ENCODE results near the gene C16orf95.
A peak's percentile ranks its signal among the peaks of the same experiment; 100 is the strongest.
"Not testable (repeated sequence)": the region's sequence is repeated elsewhere in the genome, so short reads cannot be mapped to it uniquely, and the experiment has no call there.

C16orf95 gene

DNA sequence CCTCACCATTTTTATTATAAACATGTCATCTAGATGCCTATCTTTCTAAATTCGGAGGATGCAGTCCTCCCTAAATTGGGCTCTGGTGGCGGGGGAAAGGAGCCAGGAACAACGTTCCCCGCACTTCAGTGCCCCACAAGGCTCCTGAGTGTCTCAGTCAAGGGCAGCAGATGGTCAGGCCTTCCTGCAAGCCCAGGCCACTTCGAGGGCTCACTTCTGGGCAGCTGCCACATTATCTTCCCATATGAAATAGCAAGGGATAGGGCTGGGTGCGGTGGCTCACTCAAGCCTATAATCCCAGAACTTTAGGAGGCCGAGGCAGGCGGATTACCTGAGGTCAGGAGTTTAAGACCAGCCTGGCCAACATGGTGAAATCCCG is 34.1 kb upstream of the C16orf95 start:
- DNase-seq: no peak
- Mint-ChIP-seq H3K9me3 (no peaks in the 10 kb centered on the region), H3K4me3 (no peak overlapping the region), H3K27me3 (no peaks in the 10 kb centered on the region), H3K4me1 (peaks cover 8% of the 10 kb centered on the region), H3K27ac (peak overlapping the region in 1 of 2 donors; percentile 44)
- no peak for ATAC-seq

DNA sequence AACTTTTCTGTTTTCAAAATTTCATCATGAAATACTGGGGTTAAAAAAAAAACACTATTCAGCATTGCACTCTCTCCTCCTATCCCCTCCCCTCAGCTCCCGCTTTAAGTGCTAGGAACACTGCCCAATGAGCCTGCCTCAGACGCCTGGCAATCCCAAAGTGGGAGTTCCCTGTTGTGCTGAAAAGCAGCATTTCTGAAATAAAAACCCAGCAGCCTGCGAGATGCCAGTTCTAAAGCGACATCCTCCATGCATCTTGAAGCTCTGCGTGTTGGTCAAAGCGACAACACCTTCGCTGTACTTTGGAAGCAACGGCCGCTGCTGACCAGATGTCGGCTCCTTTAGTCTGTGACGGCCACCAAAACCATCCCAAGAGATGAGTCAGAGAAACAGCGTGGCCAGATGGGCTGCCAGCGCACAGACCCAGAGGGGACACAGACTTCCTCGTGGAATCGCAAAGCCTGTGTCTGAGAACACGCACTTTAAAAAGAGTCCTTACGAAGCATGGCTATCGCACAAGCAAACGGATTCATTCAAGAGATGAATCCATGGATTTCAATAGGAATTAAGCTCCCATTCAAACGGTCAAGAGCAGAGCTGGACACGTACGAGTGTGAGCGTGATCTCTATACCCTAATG is 33.6 kb upstream of the C16orf95 start:
- Mint-ChIP-seq H3K27me3 (no peaks in the 10 kb centered on the region), H3K9me3 (no peaks in the 10 kb centered on the region), H3K4me3 (no peak overlapping the region), H3K4me1 (peaks cover 12% of the 10 kb centered on the region), H3K27ac (no peak overlapping the region)
- no peak for ATAC-seq
- no peak for DNase-seq

DNA sequence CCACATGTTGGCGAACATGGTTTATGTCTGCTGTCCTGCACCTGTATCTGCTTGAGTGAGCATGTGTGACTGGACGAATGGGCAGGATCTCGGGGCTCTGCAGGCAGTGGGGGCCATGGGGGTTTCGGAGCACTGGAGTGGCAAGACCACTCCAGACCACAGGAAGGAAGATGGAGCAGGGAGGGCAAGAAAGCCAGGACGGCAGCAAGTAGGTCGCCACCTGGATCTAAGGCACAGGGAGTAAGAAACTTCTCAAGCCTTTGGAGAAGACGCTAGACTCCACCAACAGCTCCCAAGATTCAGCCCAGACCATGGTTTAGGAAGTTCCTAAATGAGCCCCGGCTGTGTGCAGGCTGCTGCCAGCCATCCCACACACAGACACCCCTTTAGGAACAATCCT is 32.8 kb upstream of the C16orf95 start:
- ATAC-seq (no peak), DNase-seq (no peak)
- Mint-ChIP-seq H3K9me3 (no peaks in the 10 kb centered on the region), H3K4me1 (peaks cover 20% of the 10 kb centered on the region), H3K4me3 (no peak overlapping the region), H3K27me3 (no peaks in the 10 kb centered on the region), H3K27ac (peak overlapping the region in 1 of 2 donors; percentile 1)

DNA sequence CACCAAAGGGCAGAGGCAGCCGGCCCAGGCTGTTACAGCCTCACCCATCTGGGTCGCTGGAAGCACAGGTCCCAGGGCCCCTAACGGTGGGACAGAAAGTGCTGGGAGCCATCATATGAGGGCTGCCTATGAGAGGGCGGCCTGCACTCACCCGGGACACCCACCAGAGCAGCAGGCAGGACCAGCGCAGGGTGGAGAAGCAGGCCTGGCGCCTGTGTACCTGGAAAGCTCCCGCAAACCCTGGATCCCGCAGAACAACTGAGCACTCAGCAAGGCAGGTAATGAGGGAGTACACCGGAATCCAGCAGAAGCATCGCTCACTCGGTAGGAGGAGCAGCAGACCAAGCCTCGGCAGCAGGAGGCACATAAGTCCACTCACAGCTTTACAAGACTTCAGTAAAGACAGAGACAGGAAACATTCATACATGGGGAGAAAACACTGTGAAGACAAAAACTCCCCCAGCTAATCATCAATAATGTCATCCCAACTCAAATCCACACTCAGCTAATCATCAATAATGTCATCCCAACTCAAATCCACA is 31.5 kb upstream of the C16orf95 start:
- H3K27me3 Mint-ChIP-seq: no peaks in the 10 kb centered on the region

DNA sequence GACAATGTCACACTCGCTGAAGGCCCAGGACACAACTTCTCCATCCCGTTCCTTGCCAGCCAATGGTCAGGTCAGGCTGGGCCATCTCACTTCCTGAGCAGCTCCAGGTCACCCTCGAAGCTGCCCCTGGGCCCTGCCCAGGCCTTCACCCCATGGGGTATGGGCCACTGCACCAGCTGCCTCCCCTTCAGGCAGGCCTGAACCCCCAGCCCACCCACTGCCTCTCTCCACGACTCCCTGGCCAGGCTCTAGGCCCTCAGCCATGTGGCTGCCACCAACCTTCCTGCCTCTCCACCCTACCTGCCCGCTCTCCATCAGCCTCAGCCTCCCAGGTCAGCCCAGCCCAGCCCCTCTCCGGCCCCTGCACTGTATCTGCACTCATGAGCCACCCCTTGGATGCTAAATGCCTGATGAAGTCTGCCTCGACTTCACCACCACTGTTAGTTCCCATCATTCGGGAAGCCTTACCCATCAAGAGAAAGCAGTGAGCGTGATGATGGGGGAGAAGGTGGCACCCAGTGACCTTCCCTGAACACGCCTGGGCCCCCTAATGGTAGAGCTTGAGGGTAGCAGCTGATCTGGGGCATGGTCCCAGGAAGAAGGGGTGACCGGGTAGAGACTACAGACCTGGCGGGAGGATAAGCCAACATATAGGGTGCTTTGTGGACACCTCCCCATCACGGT is 30.9 kb upstream of the C16orf95 start:
- peak overlapping the region; percentile 58 to 67 for H3K27ac Mint-ChIP-seq
- DNase-seq (no peak), ATAC-seq (no peak)
- no peaks in the 10 kb centered on the region for H3K9me3 Mint-ChIP-seq
- H3K27me3 Mint-ChIP-seq: no peaks in the 10 kb centered on the region
- peaks cover 40% of the 10 kb centered on the region for H3K4me1 Mint-ChIP-seq
- H3K4me3 Mint-ChIP-seq: no peak overlapping the region

More for the DNA sequence above, 31.5 kb upstream of the C16orf95 start:
- H3K4me3 Mint-ChIP-seq: no peak overlapping the region
- H3K9me3 Mint-ChIP-seq: no peaks in the 10 kb centered on the region
- DNase-seq (no peak), ATAC-seq (no peak)
- H3K27ac Mint-ChIP-seq: peak overlapping the region in 1 of 2 donors; percentile 67
- H3K4me1 Mint-ChIP-seq: peaks cover 34% of the 10 kb centered on the region

DNA sequence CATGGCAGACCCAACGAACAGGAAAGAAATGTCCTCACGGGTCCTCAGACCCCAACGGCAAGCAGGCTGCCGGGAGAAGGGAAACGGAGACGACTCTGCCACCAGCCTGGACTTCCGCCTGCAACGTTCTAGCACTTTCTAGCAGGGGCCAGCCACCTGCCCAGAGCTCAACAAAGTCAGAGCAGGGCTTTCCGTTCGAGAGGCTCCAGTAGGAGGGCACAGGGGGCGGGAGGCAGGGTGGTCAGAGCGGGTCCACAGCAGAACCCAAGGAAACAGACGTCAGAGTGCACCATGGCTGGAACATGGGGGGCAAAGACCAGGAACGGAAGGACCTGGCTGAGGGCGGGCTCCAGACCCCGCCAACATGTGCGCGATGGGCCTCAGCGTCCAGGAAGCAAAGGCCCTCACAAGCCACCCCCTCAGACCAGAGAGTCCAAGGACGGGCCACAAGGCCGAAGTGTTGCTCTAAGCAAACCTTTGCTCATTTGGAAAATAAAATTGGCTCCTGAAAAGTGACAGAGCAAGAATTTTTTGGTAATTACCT is 29.4 kb upstream of the C16orf95 start:
- ATAC-seq: no peak
- peaks cover 43% of the 10 kb centered on the region for H3K4me1 Mint-ChIP-seq
- H3K4me3 Mint-ChIP-seq: no peak overlapping the region
- no peaks in the 10 kb centered on the region for H3K9me3 Mint-ChIP-seq
- no peak for DNase-seq
- no peaks in the 10 kb centered on the region for H3K27me3 Mint-ChIP-seq
- no peak overlapping the region for H3K27ac Mint-ChIP-seq

DNA sequence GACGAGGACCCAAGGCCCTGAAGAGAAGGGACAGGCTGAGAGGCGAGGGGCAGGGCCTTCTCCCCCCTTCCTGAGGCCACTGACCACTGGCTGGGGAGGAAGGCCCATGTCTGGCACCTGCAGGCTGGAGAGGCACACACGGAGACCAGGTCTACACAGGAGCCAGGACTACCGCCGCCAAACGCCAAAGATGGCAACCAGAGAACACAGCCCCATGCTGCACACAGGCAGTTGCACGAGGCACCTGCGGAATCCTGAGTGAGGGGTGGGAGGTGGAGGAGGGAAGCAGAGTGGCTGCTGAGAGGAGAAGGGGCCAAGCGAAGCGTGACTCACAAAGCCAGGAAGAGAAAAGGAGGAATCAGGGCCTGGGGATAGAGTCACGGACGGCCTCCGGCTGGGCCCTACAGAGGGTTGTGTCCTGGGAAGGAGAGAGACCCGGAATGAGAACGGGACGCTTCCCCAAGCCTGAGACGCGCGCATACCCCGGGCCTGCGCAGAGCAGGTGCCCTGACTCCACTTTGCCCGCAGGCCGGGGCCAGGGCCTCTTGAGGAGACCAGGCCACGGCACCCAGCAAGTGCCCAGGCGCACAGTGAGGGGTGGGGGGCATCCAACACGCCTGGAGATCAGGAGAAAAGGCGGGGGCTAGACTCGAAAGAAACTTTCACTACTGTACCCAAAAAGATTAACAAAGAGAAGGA is 28.7 kb upstream of the C16orf95 start:
- Mint-ChIP-seq H3K4me1 (peaks cover 43% of the 10 kb centered on the region), H3K27ac (peak overlapping the region; percentile 25 to 89), H3K27me3 (no peaks in the 10 kb centered on the region), H3K4me3 (peak overlapping the region; percentile 62 to 74), H3K9me3 (no peaks in the 10 kb centered on the region)
- ATAC-seq: peak; percentile 7
- DNase-seq: no peak

DNA sequence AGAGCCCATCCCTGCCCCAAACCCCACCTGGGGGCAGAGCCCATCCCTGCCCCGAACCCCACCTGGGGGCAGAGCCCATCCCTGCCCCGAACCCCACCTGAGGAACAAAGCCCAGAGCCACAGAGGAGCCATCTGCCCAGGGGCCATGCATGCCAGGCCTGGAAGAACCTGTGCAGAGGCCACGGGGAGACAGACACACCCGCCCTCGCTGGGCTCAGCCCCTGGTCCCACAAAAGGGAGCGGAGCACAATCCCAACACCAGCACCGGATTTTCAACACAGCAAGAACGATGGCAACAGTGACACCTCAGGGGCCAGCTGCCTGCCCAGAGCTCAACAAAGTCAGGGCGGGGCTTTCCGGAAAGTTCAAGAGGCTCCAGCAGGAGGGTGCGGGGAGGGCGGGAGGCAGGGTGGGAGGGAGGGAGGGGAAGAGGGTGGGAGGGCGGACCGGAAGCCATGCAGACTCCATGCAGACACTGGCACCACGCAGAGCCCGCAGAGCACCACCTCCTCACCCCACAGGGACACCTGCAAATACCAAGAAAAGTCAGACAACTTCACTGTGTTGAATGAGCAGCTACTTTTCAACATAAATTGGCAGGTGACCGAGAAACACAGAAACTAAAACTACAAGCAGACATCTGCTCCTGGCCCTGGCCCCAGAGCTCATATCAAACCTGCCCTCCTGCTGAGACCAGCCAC is 27.9 kb upstream of the C16orf95 start:
- ATAC-seq: peak; percentile 84
- no peaks in the 10 kb centered on the region for H3K27me3 Mint-ChIP-seq
- peak overlapping the region; percentile 63 to 74 for H3K4me3 Mint-ChIP-seq
- H3K27ac Mint-ChIP-seq: peak overlapping the region; percentile 86 to 89
- peak; percentile 5 to 48 for DNase-seq
- H3K4me1 Mint-ChIP-seq: peaks cover 43% of the 10 kb centered on the region
- H3K9me3 Mint-ChIP-seq: no peaks in the 10 kb centered on the region

DNA sequence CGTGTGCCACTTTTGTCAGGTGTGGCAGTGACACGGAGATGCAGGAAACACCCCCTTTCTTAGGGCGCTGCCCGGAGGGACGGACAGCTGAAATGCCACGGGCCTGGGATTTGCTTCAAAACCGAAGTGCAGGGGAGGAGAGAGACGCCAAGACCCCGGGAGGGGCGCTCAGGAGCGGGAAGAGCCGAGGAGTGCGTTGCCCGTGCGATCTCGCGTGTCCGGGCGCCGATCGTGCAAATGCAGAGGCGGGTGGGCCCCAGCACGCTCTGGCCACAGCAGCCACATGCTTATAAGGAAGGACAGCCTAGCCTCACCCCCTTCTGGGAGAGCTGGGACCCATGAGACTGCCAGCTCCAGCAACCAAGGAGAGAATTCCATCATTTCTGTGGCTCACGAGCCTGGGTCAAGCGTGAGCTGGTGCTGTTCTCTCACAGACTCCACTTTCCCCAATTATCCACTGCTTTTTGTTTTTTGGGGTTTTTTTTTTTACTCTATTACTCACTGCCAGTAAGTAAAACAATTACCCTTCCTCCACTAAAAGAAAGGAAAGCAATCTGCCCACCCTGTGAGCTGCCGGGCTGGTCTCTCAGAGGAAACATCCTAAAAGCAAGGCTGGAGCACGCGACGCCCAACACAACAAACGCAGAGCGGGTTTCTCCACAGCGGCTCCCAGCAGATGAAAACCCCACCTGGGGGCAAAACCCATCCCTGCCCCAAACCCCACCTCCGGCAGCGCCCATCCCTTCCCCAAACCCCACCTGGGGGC is 27.2 kb upstream of the C16orf95 start:
- H3K9me3 Mint-ChIP-seq: no peaks in the 10 kb centered on the region
- peaks cover 46% of the 10 kb centered on the region for H3K4me1 Mint-ChIP-seq
- H3K4me3 Mint-ChIP-seq: peak overlapping the region; percentile 63 to 74
- ATAC-seq: no peak
- H3K27ac Mint-ChIP-seq: peak overlapping the region; percentile 42 to 67
- DNase-seq: no peak
- H3K27me3 Mint-ChIP-seq: no peaks in the 10 kb centered on the region

DNA sequence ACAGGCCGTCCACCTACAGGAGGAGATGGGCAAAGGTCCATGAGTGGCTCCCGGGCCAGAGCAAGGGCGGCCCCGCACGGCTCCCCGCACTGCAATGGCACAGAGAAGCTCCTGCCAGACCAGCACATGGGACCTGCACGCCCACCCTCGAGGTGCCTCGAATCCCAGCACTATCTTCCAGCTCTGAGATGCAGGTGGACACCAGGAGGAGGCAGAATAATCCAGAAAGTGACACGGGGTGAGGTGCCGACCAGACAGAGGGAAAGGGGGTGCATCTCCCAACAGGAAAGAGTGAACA is 26.5 kb upstream of the C16orf95 start:
- Mint-ChIP-seq H3K27me3 (no peaks in the 10 kb centered on the region), H3K27ac (peak overlapping the region in 1 of 2 donors; percentile 42), H3K4me1 (peaks cover 53% of the 10 kb centered on the region), H3K9me3 (no peaks in the 10 kb centered on the region), H3K4me3 (peak overlapping the region in 1 of 2 donors; percentile 56)
- no peak for DNase-seq
- no peak for ATAC-seq

DNA sequence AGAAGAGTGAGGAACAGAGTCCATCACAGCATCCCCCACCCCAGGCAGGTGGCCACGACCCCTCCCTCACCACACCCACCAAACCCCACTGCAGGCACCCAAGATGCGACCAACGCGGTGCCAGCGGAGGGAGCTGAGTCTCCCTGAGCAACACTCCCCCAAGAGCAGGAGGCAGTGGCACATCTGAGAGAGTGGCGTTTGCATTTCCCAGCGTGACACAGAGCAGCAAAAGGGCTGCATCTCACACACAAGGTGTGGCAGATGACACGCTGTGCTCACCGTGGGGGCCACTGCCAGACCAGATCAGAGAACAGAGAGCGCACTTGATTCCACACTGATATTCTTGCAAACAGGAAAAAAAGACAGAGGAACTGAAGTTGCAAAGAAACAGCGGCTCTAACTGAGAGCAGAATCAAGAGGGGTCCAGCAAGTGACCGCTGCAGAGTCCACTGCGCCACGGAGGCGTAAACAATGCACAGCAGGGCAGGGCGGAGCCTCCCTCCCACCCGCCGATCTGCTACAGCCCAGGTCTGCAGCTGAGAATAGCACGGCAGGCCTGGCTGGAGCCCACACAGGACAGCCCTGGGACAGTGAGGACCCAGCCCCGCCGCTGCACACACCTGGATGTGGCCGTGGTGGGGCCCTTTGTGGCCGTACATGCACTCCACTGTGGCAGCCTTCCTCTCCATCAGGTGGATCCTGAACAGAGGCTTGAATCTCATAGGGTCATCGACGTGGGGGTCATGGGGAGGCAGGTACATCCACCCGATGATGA is 26.0 kb upstream of the C16orf95 start:
- no peaks in the 10 kb centered on the region for H3K27me3 Mint-ChIP-seq
- H3K4me1 Mint-ChIP-seq: peaks cover 50% of the 10 kb centered on the region
- ATAC-seq (no peak), DNase-seq (no peak)
- H3K4me3 Mint-ChIP-seq: peak overlapping the region in 1 of 2 donors; percentile 26
- H3K27ac Mint-ChIP-seq: peak overlapping the region in 1 of 2 donors; percentile 26
- no peaks in the 10 kb centered on the region for H3K9me3 Mint-ChIP-seq

DNA sequence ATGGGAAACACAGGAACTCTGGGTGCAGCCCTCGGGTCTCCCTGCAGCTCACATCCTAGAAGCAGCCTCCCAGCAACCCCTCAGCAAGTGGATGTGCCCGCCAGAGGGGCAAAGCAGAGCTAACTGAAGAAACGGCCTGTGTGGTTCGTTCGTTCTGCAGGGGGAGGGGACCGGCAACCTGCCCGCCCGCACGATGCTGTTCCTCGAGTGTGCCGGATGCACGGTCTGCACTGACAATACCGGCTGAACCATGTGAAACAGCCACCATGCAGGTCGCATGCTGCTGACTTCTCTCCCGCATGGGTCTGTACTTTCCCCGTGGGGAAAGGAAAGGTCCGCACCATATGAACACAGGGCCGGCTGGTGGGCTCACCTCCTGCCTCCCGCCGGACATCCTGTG is 25.3 kb upstream of the C16orf95 start:
- peaks cover 49% of the 10 kb centered on the region for H3K4me1 Mint-ChIP-seq
- no peak overlapping the region for H3K4me3 Mint-ChIP-seq
- DNase-seq (no peak), ATAC-seq (no peak)
- H3K9me3 Mint-ChIP-seq: no peaks in the 10 kb centered on the region
- H3K27me3 Mint-ChIP-seq: no peaks in the 10 kb centered on the region
- H3K27ac Mint-ChIP-seq: no peak overlapping the region

DNA sequence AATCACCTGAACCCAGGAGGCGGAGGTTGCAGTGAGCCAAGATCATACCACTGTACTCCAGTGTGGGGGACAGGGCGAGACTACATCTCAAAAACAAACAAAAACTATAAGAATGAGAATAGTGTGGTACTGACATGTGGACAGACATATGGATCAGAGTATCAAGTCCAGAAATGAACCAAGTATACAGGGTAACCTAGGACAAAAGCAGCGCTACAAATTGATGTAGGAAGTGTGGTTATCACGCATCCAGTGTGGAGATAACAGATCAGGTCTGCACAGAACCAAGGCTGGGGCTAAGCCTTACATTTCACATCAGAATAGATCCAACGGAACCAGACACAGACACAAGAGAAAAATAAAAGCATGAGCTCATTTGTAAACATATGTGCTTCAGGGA is 23.0 kb upstream of the C16orf95 start:
- H3K4me3 Mint-ChIP-seq: no peak overlapping the region
- DNase-seq: no peak
- H3K27ac Mint-ChIP-seq: peak overlapping the region in 1 of 2 donors; percentile 88
- H3K9me3 Mint-ChIP-seq: no peaks in the 10 kb centered on the region
- ATAC-seq: no peak
- H3K27me3 Mint-ChIP-seq: no peaks in the 10 kb centered on the region
- peaks cover 57% of the 10 kb centered on the region for H3K4me1 Mint-ChIP-seq

DNA sequence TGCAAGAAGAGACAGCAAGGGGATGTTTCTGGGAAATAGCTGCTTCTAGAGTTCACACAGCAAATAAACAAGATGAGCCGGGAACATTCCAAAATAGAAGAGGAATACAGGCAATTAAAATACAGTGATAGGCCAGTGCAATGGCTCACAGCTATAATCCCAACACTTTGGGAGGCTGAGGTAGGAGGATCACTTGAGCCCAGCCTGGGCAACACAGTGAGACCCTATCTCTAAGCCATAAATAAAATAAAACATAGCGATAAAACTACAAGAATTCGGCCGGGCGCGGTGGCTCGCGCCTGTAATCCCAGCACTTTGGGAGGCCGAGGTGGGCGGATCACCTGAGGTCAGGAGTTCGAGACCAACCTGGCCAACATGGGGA is 22.5 kb upstream of the C16orf95 start:
- H3K4me3 Mint-ChIP-seq, H3K27ac Mint-ChIP-seq, H3K9me3 Mint-ChIP-seq, H3K27me3 Mint-ChIP-seq, DNase-seq, ATAC-seq: not testable (repeated sequence)
- peaks cover 52% of the 10 kb centered on the region for H3K4me1 Mint-ChIP-seq

All from stimulated activated naive CD8-positive, alpha-beta T cell treated with anti-CD3 and anti-CD28 coated beads, Interleukin-15, amount 100 ng/mL, for 72 hours (primary cell).